Measurements from ENCODE around the gene ATPAF1.

DNA sequence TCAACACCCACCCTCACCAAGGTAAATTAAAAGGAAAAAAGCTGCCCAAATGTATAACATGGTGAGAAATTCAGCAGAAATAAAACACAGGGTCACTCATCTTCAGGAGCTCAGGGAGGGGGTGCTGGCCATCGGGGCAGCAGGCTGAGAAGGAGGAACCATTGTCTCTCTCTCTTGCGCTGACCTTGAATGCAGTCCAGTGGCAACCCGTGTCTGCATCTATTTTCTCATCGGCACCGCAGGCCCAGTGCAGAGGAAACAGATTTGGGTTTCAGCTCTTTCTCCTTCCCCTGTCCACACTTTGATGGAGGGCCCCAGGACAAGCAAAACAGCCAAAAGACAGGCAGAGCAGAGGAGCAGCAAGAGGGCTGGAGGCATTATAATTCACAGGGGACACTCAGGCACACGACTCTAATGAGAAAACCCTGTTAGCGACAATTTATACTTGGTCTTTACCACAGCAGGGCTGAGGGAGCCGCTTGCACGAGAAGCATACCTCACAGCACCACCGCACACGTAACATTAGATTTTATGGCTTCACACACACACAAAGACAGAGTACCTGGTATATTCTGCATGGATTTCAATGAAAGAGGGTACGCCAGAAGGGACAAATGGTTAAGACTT is 82.7 kb downstream of the ATPAF1 start:
- TF ChIP-seq, protein P1, sequence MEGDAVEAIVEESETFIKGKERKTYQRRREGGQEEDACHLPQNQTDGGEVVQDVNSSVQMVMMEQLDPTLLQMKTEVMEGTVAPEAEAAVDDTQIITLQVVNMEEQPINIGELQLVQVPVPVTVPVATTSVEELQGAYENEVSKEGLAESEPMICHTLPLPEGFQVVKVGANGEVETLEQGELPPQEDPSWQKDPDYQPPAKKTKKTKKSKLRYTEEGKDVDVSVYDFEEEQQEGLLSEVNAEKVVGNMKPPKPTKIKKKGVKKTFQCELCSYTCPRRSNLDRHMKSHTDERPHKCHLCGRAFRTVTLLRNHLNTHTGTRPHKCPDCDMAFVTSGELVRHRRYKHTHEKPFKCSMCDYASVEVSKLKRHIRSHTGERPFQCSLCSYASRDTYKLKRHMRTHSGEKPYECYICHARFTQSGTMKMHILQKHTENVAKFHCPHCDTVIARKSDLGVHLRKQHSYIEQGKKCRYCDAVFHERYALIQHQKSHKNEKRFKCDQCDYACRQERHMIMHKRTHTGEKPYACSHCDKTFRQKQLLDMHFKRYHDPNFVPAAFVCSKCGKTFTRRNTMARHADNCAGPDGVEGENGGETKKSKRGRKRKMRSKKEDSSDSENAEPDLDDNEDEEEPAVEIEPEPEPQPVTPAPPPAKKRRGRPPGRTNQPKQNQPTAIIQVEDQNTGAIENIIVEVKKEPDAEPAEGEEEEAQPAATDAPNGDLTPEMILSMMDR (IDR thresholded peaks at IDR 0.05; ENCODE audit: low read depth, low read length, poor library complexity, severe bottlenecking): no peak
- no peak for TF ChIP-seq EZH2phosphoT487 (IDR thresholded peaks at IDR 0.05; ENCODE audit: borderline replicate concordance, low read length)
